K562 (cell line): ENCODE measurements around the gene TPCN1. TPM values are rescaled to one million over a fixed set of nuclear protein-coding genes. Genes with fewer than 3 reads are reported as not detected.
A peak's percentile ranks its signal among the peaks of the same experiment; 100 is the strongest.

ENCODE experiments used
- ATAC-seq: fragments of 200-7000 bp; cut with Tn5 transposase; 3 replicates; pipeline ENCODE4 v1.9.1; 2020; ENCODE audit warnings: moderate library complexity
- BruUV-seq: library from RNA; stranded (reverse); fragments of 400-500 nt; replicated peaks from 2 replicates; lab custom pipeline; 2021; lab: Mats Ljungman, UMichigan
- CTCF ChIA-PET: fragments of 300-600 bp; formaldehyde crosslinking; extraction: SDS; loops from one replicate; lab custom pipeline; 2021; ENCODE audit warnings: low intra/inter-chr PET ratio; lab: Yijun Ruan, JAX
- POLR2A ChIA-PET: fragments of 300-600, 350-650 bp; sonication (Branson Sonifier 250); formaldehyde crosslinking; extraction: SDS; loops from one replicate; lab custom pipeline; 2021; ENCODE audit warnings: antibody characterized with exemption, inconsistent platforms; lab: Yijun Ruan, JAX
- DNase-seq, 4 experiments: peaks; one replicate each; pipeline versions ENCODE4 v3.0.0 to v3.0.0-alpha.2; 2011 to 2018; ENCODE audit warnings: low spot score in 3 of 4, mixed read lengths in 3 of 4; ENCODE audit errors: extremely low read depth in 1 of 4
- FAIRE-seq: peaks from 2 replicates; lab custom pipeline; 2011; peaks lifted over from hg19 to GRCh38; lab: Jason Lieb, UNC
- H2AFZ ChIP-seq: 2 replicates; pipeline ENCODE4 v1.6.0; 2011; ENCODE audit warnings: low read depth, low read length, control low read depth, inconsistent platforms
- H3K27ac ChIP-seq: fragments of 200-600 bp; 3 replicates; pipeline ENCODE4 v1.8.0; 2011; ENCODE audit warnings: low read depth, mild to moderate bottlenecking, control low read depth, inconsistent platforms, low read length, moderate library complexity, mixed read lengths; ENCODE audit errors: extremely low read depth
- H3K27me3 ChIP-seq, 2 experiments: fragments of 300-600 bp in 1 of 2; 2 replicates in 1 of 2; 3 replicates in 1 of 2; pipeline versions ENCODE4 v1.6.0 to v1.8.0; 2011; ENCODE audit warnings: inconsistent platforms in 2 of 2, low read length in 2 of 2, mild to moderate bottlenecking in 1 of 2, mixed read lengths in 1 of 2, moderate library complexity in 1 of 2; ENCODE audit not compliant: control insufficient read depth in 2 of 2, insufficient read depth in 2 of 2
- H3K36me3 ChIP-seq: fragments of 300-600 bp; 3 replicates; pipeline ENCODE4 v1.8.0; 2011; ENCODE audit warnings: mild to moderate bottlenecking, low read length, inconsistent platforms; ENCODE audit not compliant: control insufficient read depth, insufficient read depth
- H3K4me1 ChIP-seq, 2 experiments: fragments of 200-600 bp in 1 of 2; replicated peaks in 1 of 2; 2 replicates in 1 of 2; 3 replicates in 1 of 2; pipeline versions ENCODE4 v1.5.1 to v1.8.0; 2011; ENCODE audit warnings: inconsistent platforms in 2 of 2, low read length in 2 of 2, mild to moderate bottlenecking in 1 of 2, mixed read lengths in 1 of 2, moderate library complexity in 1 of 2; ENCODE audit not compliant: control insufficient read depth in 2 of 2, insufficient read depth in 2 of 2
- H3K4me2 ChIP-seq: 2 replicates; pipeline ENCODE4 v1.6.1; 2011; ENCODE audit warnings: low read length, control low read depth, inconsistent platforms, mixed read lengths; ENCODE audit not compliant: insufficient read depth
- H3K4me3 ChIP-seq: fragments of 200-600 bp; sonication (generic), shearing (Covaris generic); 2 replicates; pipeline ENCODE4 v1.5.1; 2016; ENCODE audit warnings: control low read depth, inconsistent platforms
- H3K79me2 ChIP-seq: fragments of 200-600 bp; 3 replicates; pipeline ENCODE4 v1.8.0; 2011; ENCODE audit warnings: low read length, inconsistent platforms; ENCODE audit not compliant: control insufficient read depth, insufficient read depth
- H3K9ac ChIP-seq, 2 experiments: 2 replicates each; pipeline versions ENCODE4 v1.6.0 to v1.6.1; 2011; ENCODE audit warnings: low read depth in 2 of 2, low read length in 2 of 2, control low read depth in 1 of 2, inconsistent platforms in 1 of 2, mild to moderate bottlenecking in 1 of 2, mixed read lengths in 1 of 2; ENCODE audit not compliant: insufficient read depth in 1 of 2
- H3K9me1 ChIP-seq: one replicate; pipeline ENCODE4 v1.6.0; 2011; ENCODE audit warnings: inconsistent platforms, mild to moderate bottlenecking, low read length, moderate library complexity; ENCODE audit not compliant: control insufficient read depth, insufficient read depth
- H3K9me3 ChIP-seq: replicated peaks from 2 replicates; pipeline ENCODE4 v1.5.1; 2011; ENCODE audit warnings: low read depth, low read length, inconsistent platforms; ENCODE audit not compliant: control insufficient read depth, insufficient read depth
- H4K20me1 ChIP-seq: replicated peaks from 2 replicates; pipeline ENCODE4 v1.6.1; 2011; ENCODE audit warnings: low read length, inconsistent platforms, mixed read lengths; ENCODE audit not compliant: control insufficient read depth, insufficient read depth
- ADNP ChIP-seq: fragments of 200-800 bp; sonication (Bioruptor generic); IDR thresholded peaks from 2 replicates; pipeline ENCODE4 v1.6.1; 2016; ENCODE audit warnings: missing genetic modification characterization, missing compliant biosample characterization
- BHLHE40 ChIP-seq: IDR thresholded peaks from 2 replicates; pipeline ENCODE4 v1.6.1; 2011; ENCODE audit warnings: low read length, improper control_type of control experiment
- CBFA2T2 ChIP-seq: fragments of 450-650 bp; conservative IDR thresholded peaks from 2 replicates; pipeline ENCODE4 v1.6.1; 2017; ENCODE audit warnings: mild to moderate bottlenecking
- CBFA2T3 ChIP-seq: fragments of 450-650 bp; IDR thresholded peaks from 2 replicates; pipeline ENCODE4 v1.6.1; 2017
- CREB1 ChIP-seq, 2 experiments: sonication (generic) in 1 of 2; formaldehyde crosslinking in 1 of 2; IDR thresholded peaks; 2 replicates each; pipeline versions ENCODE4 v1.6.1 to v1.8.0; 2012 to 2022; ENCODE audit warnings: inconsistent platforms in 1 of 2, mild to moderate bottlenecking in 1 of 2, missing genetic modification reagents in 1 of 2, moderate library complexity in 1 of 2
- DEAF1 ChIP-seq: fragments of 450-650 bp; formaldehyde crosslinking; IDR thresholded peaks from 2 replicates; pipeline ENCODE4 v1.4.0; 2020; ENCODE audit warnings: mild to moderate bottlenecking, moderate library complexity
- ELF2 ChIP-seq: fragments of 250-450 bp; sonication (Bioruptor Pico); IDR thresholded peaks from 2 replicates; pipeline ENCODE4 v1.5.0; 2021; ENCODE audit warnings: mild to moderate bottlenecking
- HDAC1 ChIP-seq, 2 experiments: fragments of 450-650 bp; IDR thresholded peaks; 2 replicates each; pipeline ENCODE4 v1.6.1; 2016 to 2017; ENCODE audit warnings: inconsistent platforms in 1 of 2, mild to moderate bottlenecking in 1 of 2, moderate library complexity in 1 of 2
- HDAC2 ChIP-seq: fragments of 450-650 bp; IDR thresholded peaks from 2 replicates; pipeline ENCODE4 v1.6.1; 2016; ENCODE audit warnings: mild to moderate bottlenecking
- MXI1 ChIP-seq: IDR thresholded peaks from 2 replicates; pipeline ENCODE4 v1.6.1; 2011; ENCODE audit warnings: low read depth, mild to moderate bottlenecking, improper control_type of control experiment, low read length
- NBN ChIP-seq: fragments of 450-650 bp; IDR thresholded peaks from 2 replicates; pipeline ENCODE4 v1.6.1; 2016; ENCODE audit warnings: low read depth, mild to moderate bottlenecking
- NR2C2 ChIP-seq, 2 experiments: fragments of 200-800 bp in 1 of 2; sonication (Bioruptor generic) in 1 of 2; sonication (generic) in 1 of 2; formaldehyde crosslinking in 1 of 2; IDR thresholded peaks; 2 replicates each; pipeline versions ENCODE4 v1.6.1 to v1.8.0; 2016 to 2022; ENCODE audit warnings: mild to moderate bottlenecking in 1 of 2, missing compliant biosample characterization in 1 of 2, missing genetic modification characterization in 1 of 2, missing genetic modification reagents in 1 of 2
- NRF1 ChIP-seq, 2 experiments: fragments of 450-650 bp; IDR thresholded peaks in 1 of 2; conservative IDR thresholded peaks in 1 of 2; 2 replicates each; pipeline ENCODE4 v1.6.1; 2014; ENCODE audit warnings: mild to moderate bottlenecking in 2 of 2
- TAF9B ChIP-seq: fragments of 450-650 bp; IDR thresholded peaks from 2 replicates; pipeline ENCODE4 v1.6.1; 2018; ENCODE audit warnings: mild to moderate bottlenecking; ENCODE audit not compliant: partially characterized antibody
- TAL1 ChIP-seq: fragments of 450-650 bp; IDR thresholded peaks from 2 replicates; pipeline ENCODE4 v1.6.1; 2016; ENCODE audit warnings: mild to moderate bottlenecking
- ZNF589 ChIP-seq: fragments of 200-800 bp; sonication (Bioruptor generic); IDR thresholded peaks from 2 replicates; pipeline ENCODE4 v1.6.1; 2016; ENCODE audit warnings: low read depth, missing genetic modification characterization, missing compliant biosample characterization
- WGBS: fragments of 100-300 bp; shearing (Covaris generic); methylation state at CpG from one replicate; pipeline ENCODE4 v1.1.6; 2016; ENCODE audit warnings: low coverage, mixed read lengths; ENCODE audit not compliant: insufficient coverage; ENCODE audit errors: missing lambda C conversion rate; 5-methylcytosine and 5-hydroxymethylcytosine counted together
- in situ Hi-C: fragments of 300-500 bp; cut with MboI; formaldehyde crosslinking; loops from 4 replicates; pipeline ENCODE4 v1.15.0; 2018; ENCODE audit warnings: inconsistent platforms, mixed read lengths
- intact Hi-C: fragments of 100-400 bp; cut with micrococcal nuclease; formaldehyde crosslinking; loops from 2 replicates; pipeline ENCODE4 v1.14.2; 2022
- polyA plus RNA-seq, 8 experiments: library from polyadenylated mRNA; depleted of rRNA in 4 of 8; stranded (reverse) in 5 of 8; unstranded in 3 of 8; fragments of >200 nt; fragmentation: Nextera tagmentation in 2 of 8; fragmentation: Illumina TruSeq in 1 of 8; extraction: Ambion mirVana in 2 of 8; extraction: Trizol in 1 of 8; gene quantifications; 2 replicates each; pipeline versions ENCODE4 v1.2.1 to v1.2.3, GENCODE V29; 2011 to 2014; ENCODE audit warnings: inconsistent platforms in 1 of 8, missing spikeins in 1 of 8
- total RNA-seq, 7 experiments: library from RNA; depleted of rRNA in 6 of 7; stranded (reverse); fragments of >200 nt in 6 of 7; fragmentation: Illumina TruSeq in 2 of 7; extraction: Trizol in 2 of 7; gene quantifications; 2 replicates each; pipeline versions ENCODE4 v1.2.1 to v1.2.3, GENCODE V29; 2011 to 2021; ENCODE audit warnings: low replicate concordance in 1 of 7
- TF ChIP-seq, protein P1 (sequence below), 2 experiments: IDR thresholded peaks; 2 replicates each; pipeline ENCODE4 v1.6.1; 2011; ENCODE audit warnings: borderline replicate concordance in 1 of 2, control low read depth in 1 of 2, low read depth in 1 of 2, low read length in 1 of 2, mild to moderate bottlenecking in 1 of 2, mixed read lengths in 1 of 2, moderate library complexity in 1 of 2; ENCODE audit not compliant: insufficient read depth in 1 of 2, insufficient read length in 1 of 2, poor library complexity in 1 of 2, severe bottlenecking in 1 of 2; ENCODE audit errors: extremely low read depth in 1 of 2
- TF ChIP-seq, protein P2 (sequence below): IDR thresholded peaks from 2 replicates; pipeline ENCODE4 v1.6.1; 2011; ENCODE audit not compliant: insufficient read length; ENCODE audit errors: extremely low read depth

The TPCN1 gene
- total and polyA plus RNA-seq, 9 of the 15 experiments (the other 6 are each of a cell fraction or from before 2014, with no cell fraction given) = 0.80 to 23.8 (median 7.4) TPM

DNA sequence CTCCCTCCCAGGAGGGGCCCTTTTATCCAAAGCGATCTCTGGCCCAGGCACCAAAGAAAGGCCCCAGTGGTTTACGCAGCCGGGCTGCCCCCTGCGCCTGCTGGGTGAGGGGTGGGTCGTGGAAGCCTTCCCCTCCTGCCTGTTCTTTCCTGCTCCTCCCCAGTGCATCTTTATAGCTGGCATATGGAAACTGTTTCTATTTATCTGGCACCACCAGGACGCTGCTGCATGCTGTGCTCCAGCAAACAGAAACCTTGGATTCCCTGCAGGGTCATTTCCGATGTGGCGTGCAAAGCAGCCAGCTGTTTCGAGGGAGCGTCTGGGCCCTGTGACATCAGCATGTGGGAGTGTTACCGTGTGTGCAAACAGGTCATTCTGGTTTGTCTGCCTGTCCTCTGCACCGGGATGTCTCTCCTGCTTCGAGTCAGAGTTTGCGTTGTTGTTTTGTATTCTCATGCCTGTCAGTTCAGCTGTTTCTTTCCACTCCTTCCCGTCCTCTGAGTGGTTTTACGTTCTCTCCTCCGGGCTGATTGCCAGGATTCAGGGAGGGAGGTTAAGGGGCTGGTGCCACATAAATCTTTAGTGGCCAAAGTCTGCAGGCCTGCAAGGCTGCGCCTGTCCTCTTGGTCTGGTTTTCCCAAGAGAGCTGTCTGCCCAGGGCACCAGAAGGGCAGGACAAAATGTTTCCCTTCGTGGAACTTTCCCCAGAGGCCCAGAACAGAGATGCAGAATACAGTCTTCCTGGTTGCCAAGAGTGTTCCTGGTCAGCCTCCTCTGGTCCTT lies 24.6 kb downstream of the TPCN1 start:
- in situ Hi-C loops (no loop called here), intact Hi-C loops (no loop called here)
- no peaks in the 10 kb centered on the region for H3K27me3 ChIP-seq
- CTCF ChIA-PET = no interaction called here
- 15% methylated on average over 19 of the region's 19 CpGs for WGBS
- H3K4me2 ChIP-seq = peak overlapping the region; percentile 59
- peak; percentile 96 for FAIRE-seq
- no peaks in the 10 kb centered on the region for H3K9me1 ChIP-seq
- no peaks in the 10 kb centered on the region for H3K9me3 ChIP-seq
- H3K4me3 ChIP-seq = no peak overlapping the region
- peak; percentile 88 for ATAC-seq
- H4K20me1 ChIP-seq = no peaks in the 10 kb centered on the region
- H3K4me1 ChIP-seq = peaks cover 19 to 28% of the 10 kb centered on the region in 2 experiments; a peak in 4 of 5 replicates
- DNase-seq = peak; percentile 53 to 76 (median 61)
- H3K36me3 ChIP-seq = peaks cover 46% of the 10 kb centered on the region; the same call in 2 of the 3 replicates
- H3K79me2 ChIP-seq = no peaks in the 10 kb centered on the region
- peak overlapping the region; percentile 60 for H2AFZ ChIP-seq
- H3K27ac ChIP-seq = peak overlapping the region; percentile 47; the same call in 2 of the 3 replicates
- peak overlapping the region; percentile 19 to 70 for H3K9ac ChIP-seq
- no TSS peak for BruUV-seq
- POLR2A ChIA-PET = interaction anchor here (0.8 to 1.9 kb wide), 4 partner anchors 9 to 69 kb away, joined by 3 to 5 read pairs (median 4); no protein-coding TSS in a partner anchor
- TF ChIP-seq ZNF589 (CRISPR knock-in tag) = no peak
- peak; percentile 82 for TF ChIP-seq CBFA2T3
- peak; percentile 72 for TF ChIP-seq BHLHE40
- peak; percentile 66 for TF ChIP-seq CBFA2T2
- peak; percentile 72 for TF ChIP-seq CREB1 (IDR thresholded peaks at IDR 0.05)
- no peak for TF ChIP-seq CREB1 (CRISPR knock-in tag; IDR thresholded peaks at IDR 0.05)
- TF ChIP-seq HDAC1 (IDR thresholded peaks at IDR 0.05) = peak in 1 of 2 experiments; percentile 90; a peak in 2 of 4 replicates
- TF ChIP-seq, protein P1, sequence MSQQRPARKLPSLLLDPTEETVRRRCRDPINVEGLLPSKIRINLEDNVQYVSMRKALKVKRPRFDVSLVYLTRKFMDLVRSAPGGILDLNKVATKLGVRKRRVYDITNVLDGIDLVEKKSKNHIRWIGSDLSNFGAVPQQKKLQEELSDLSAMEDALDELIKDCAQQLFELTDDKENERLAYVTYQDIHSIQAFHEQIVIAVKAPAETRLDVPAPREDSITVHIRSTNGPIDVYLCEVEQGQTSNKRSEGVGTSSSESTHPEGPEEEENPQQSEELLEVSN (IDR thresholded peaks at IDR 0.05; ENCODE audit: borderline replicate concordance in 1 of 2, extremely low read depth in 1 of 2, insufficient read depth in 1 of 2, insufficient read length in 1 of 2, low read depth in 1 of 2, low read length in 1 of 2, poor library complexity in 1 of 2, severe bottlenecking in 1 of 2) = peak; percentile 11 to 28
- TF ChIP-seq NRF1 (conservative IDR thresholded peaks at IDR 0.05 in 1 of 2, IDR thresholded peaks at IDR 0.05 in 1 of 2) = 0 out of 4 replicates have a peak, but pooled peaks of 1 of the 2 experiments have one; percentile 12
- TF ChIP-seq NBN = no peak
- TF ChIP-seq TAL1 = peak; percentile 36; the same call in 1 of the 2 replicates
- no peak for TF ChIP-seq ADNP
- TF ChIP-seq HDAC2 = peak; percentile 81
- TF ChIP-seq MXI1 = no peak
- TF ChIP-seq ELF2 = no peak
- TF ChIP-seq, protein P2, sequence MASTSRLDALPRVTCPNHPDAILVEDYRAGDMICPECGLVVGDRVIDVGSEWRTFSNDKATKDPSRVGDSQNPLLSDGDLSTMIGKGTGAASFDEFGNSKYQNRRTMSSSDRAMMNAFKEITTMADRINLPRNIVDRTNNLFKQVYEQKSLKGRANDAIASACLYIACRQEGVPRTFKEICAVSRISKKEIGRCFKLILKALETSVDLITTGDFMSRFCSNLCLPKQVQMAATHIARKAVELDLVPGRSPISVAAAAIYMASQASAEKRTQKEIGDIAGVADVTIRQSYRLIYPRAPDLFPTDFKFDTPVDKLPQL = no peak
- no peak for TF ChIP-seq DEAF1 (CRISPR knock-in tag)
- TF ChIP-seq TAF9B = peak; percentile 81
- no peak for TF ChIP-seq NR2C2 (CRISPR knock-in tag; IDR thresholded peaks at IDR 0.05)
- peak; percentile 67; the same call in 1 of the 2 replicates for TF ChIP-seq NR2C2 (tag; IDR thresholded peaks at IDR 0.05)
